ENCODE measurements around the gene ZFAND3. TPM values are rescaled to one million over a fixed set of nuclear protein-coding genes. Genes with fewer than 3 reads are reported as not detected.
A peak's percentile ranks its signal among the peaks of the same experiment; 100 is the strongest.

The ZFAND3 gene
- polyA plus RNA-seq, 1 of the 3 experiments (the other 2 are of a cell fraction) = 16.7 TPM

DNA sequence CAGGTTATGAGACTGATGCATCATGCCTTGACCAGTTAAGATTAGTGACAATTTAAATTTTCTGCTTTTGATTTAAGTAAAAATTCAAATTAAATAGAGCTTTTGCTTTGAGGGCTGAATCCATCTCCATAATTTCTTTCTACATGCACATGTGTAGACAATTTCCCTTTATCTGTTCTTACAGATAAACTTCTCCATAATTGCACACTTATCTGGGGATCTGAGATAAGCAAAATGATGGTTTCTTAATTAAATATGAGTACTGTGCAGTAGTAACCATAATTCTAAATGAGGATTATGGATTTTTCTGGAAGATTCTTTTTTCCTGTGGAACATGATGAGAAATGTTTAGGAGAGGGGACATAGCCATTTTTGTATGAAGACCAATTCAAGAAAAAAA lies 44.7 kb downstream of the ZFAND3 start:
- CTCF ChIA-PET = interaction anchor here (0.7 to 1.2 kb wide), 4 partner anchors 12 to 73 kb away, joined by 3 read pairs; no protein-coding TSS in a partner anchor
- no peaks in the 10 kb centered on the region for H3K27me3 ChIP-seq (ENCODE audit: insufficient read depth)
- peaks cover 99% of the 10 kb centered on the region for H3K79me2 ChIP-seq (ENCODE audit: insufficient read depth)
- no peak overlapping the region for H3K4me2 ChIP-seq
- no peaks in the 10 kb centered on the region for H3K9me2 ChIP-seq
- H4K20me1 ChIP-seq (ENCODE audit: insufficient read depth) = peaks cover 99% of the 10 kb centered on the region
- H3F3A ChIP-seq (replicated peaks; ENCODE audit: insufficient read depth) = peaks cover 10% of the 10 kb centered on the region
- no peak overlapping the region for H3K9ac ChIP-seq
- H2AFZ ChIP-seq (ENCODE audit: low read depth) = no peak overlapping the region
- peaks cover 3 to 5% of the 10 kb centered on the region in 2 experiments for H3K36me3 ChIP-seq (replicated peaks in 1 of 2; ENCODE audit: control insufficient read depth in 1 of 2, insufficient read depth in 2 of 2, low read length in 1 of 2)
- POLR2A ChIA-PET = no interaction called here
- peaks cover 11 to 17% of the 10 kb centered on the region in 2 experiments; a peak in 3 of 4 replicates for H3K4me1 ChIP-seq (ENCODE audit: control insufficient read depth in 1 of 2, insufficient read depth in 2 of 2, low read depth in 1 of 2, low read length in 1 of 2)
- no peak overlapping the region for H3K4me3 ChIP-seq (ENCODE audit: low read depth in 2 of 2, low read length in 1 of 2)
- TF ChIP-seq SMC3 (IDR thresholded peaks at IDR 0.05; ENCODE audit: low read depth, low read length) = no peak
- TF ChIP-seq MAX (IDR thresholded peaks at IDR 0.05; ENCODE audit: low read depth) = no peak
- TF ChIP-seq RCOR1 (IDR thresholded peaks at IDR 0.05; ENCODE audit: low read length) = peak; percentile 85; the same call in 1 of the 2 replicates
- TF ChIP-seq RFX5 (IDR thresholded peaks at IDR 0.05; ENCODE audit: low read length) = no peak
- no peak for TF ChIP-seq EZH2phosphoT487 (IDR thresholded peaks at IDR 0.05; ENCODE audit: borderline replicate concordance, low read depth)
- TF ChIP-seq NFIC (IDR thresholded peaks at IDR 0.05; ENCODE audit: borderline replicate concordance) = no peak
- TF ChIP-seq PBX3 (IDR thresholded peaks at IDR 0.05) = no peak
- peak; percentile 92 for TF ChIP-seq GATA2 (CRISPR knock-in tag; IDR thresholded peaks at IDR 0.05)
- TF ChIP-seq CHD2 (IDR thresholded peaks at IDR 0.05; ENCODE audit: low read length, partially characterized antibody) = peak; percentile 55
- no peak for TF ChIP-seq MEF2A (IDR thresholded peaks at IDR 0.05; ENCODE audit: borderline replicate concordance, low read depth)
- TF ChIP-seq TAF1 (IDR thresholded peaks at IDR 0.05; ENCODE audit: borderline replicate concordance, low read depth, low read length) = no peak
- no peak for TF ChIP-seq TEAD4 (IDR thresholded peaks at IDR 0.05; ENCODE audit: borderline replicate concordance, insufficient read depth)
- TF ChIP-seq RAD21 (IDR thresholded peaks at IDR 0.05; ENCODE audit: low read length) = no peak
- no peak for TF ChIP-seq JUND (IDR thresholded peaks at IDR 0.05)
- TF ChIP-seq GABPA (IDR thresholded peaks at IDR 0.05; ENCODE audit: low read depth) = no peak
- no peak for TF ChIP-seq REST (IDR thresholded peaks at IDR 0.05; ENCODE audit: low read depth, low read length)
- TF ChIP-seq FOSL2 (IDR thresholded peaks at IDR 0.05; ENCODE audit: borderline replicate concordance, low read depth) = no peak
- TF ChIP-seq FOXJ3 (CRISPR knock-in tag; IDR thresholded peaks at IDR 0.05) = no peak
- no peak for TF ChIP-seq ELF1 (IDR thresholded peaks at IDR 0.05)
- TF ChIP-seq CTCF (IDR thresholded peaks at IDR 0.05) = no peak
- TF ChIP-seq EP300 (IDR thresholded peaks at IDR 0.05; ENCODE audit: borderline replicate concordance in 1 of 2, low read depth in 1 of 2, low read length in 1 of 2) = peak in 1 of 2 experiments; percentile 85; a peak in 1 of 4 replicates
- TF ChIP-seq, protein P1, sequence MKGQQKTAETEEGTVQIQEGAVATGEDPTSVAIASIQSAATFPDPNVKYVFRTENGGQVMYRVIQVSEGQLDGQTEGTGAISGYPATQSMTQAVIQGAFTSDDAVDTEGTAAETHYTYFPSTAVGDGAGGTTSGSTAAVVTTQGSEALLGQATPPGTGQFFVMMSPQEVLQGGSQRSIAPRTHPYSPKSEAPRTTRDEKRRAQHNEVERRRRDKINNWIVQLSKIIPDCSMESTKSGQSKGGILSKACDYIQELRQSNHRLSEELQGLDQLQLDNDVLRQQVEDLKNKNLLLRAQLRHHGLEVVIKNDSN (IDR thresholded peaks at IDR 0.05; ENCODE audit: borderline replicate concordance, low read depth) = no peak
- no peak for TF ChIP-seq RXRA (IDR thresholded peaks at IDR 0.05; ENCODE audit: borderline replicate concordance, low read depth)
- no peak for TF ChIP-seq NRF1 (IDR thresholded peaks at IDR 0.05; ENCODE audit: low read depth, low read length)
- TF ChIP-seq TCF12 (IDR thresholded peaks at IDR 0.05) = no peak
- H3K9me3 ChIP-seq = no peaks in the 10 kb centered on the region
- H3K27ac ChIP-seq (ENCODE audit: low read depth in 2 of 2, low read length in 1 of 2) = no peak overlapping the region
- no peak for DNase-seq

Measured in SK-N-SH (cell line).